GM12878 (cell line): ENCODE results near the gene SNED1. TPM values are rescaled to one million over a fixed set of nuclear protein-coding genes. Genes with fewer than 3 reads are reported as not detected.

Source experiments
- ATAC-seq: fragments of 200-7000 bp; cut with Tn5 transposase; 3 replicates; pipeline ENCODE4 v1.9.1; 2020; ENCODE audit warnings: mild to moderate bottlenecking, moderate library complexity
- BruUV-seq: library from RNA; stranded (reverse); fragments of 400-500 nt; replicated peaks from 2 replicates; lab custom pipeline; 2021; lab: Mats Ljungman, UMichigan
- CTCF ChIA-PET: fragments of 300-600 bp; sonication (Branson Sonifier 250); formaldehyde crosslinking; extraction: SDS; loops from one replicate; lab custom pipeline; 2021; ENCODE audit warnings: inconsistent platforms; lab: Yijun Ruan, JAX
- POLR2A ChIA-PET: fragments of 350-600 bp; formaldehyde crosslinking; extraction: SDS; loops from one replicate; lab custom pipeline; 2021; ENCODE audit warnings: inconsistent platforms; lab: Charles Lee
- RAD21 ChIA-PET: fragments of 300-600 bp; sonication (Branson Sonifier 250); formaldehyde crosslinking; loops from one replicate; lab custom pipeline; 2023; ENCODE audit warnings: antibody characterized with exemption; ENCODE audit not compliant: unreplicated experiment; lab: Charles Lee
- SMC1A ChIA-PET: fragments of 300-600 bp; sonication (Branson Sonifier 250); formaldehyde crosslinking; loops from one replicate; lab custom pipeline; 2023; ENCODE audit not compliant: unreplicated experiment, uncharacterized antibody; lab: Charles Lee
- DNase-seq: peaks from one replicate; pipeline ENCODE4 v3.0.0-alpha.2; 2011; ENCODE audit warnings: low read depth, low spot score
- FAIRE-seq: peaks from 3 replicates; lab custom pipeline; 2011; peaks lifted over from hg19 to GRCh38; lab: Jason Lieb, UNC
- H2AFZ ChIP-seq: 2 replicates; pipeline ENCODE4 v1.6.0; 2011; ENCODE audit warnings: low read depth, low read length, control low read depth; ENCODE audit not compliant: control insufficient read depth
- H3K27ac ChIP-seq: 2 replicates; pipeline ENCODE4 v1.5.1; 2011; ENCODE audit warnings: control low read depth; ENCODE audit not compliant: control insufficient read depth, insufficient read depth
- H3K27me3 ChIP-seq, 2 experiments: replicated peaks in 1 of 2; 2 replicates each; pipeline versions ENCODE4 v1.6.0 to v1.6.1; 2011; ENCODE audit warnings: low read length in 1 of 2; ENCODE audit not compliant: control insufficient read depth in 2 of 2, insufficient read depth in 2 of 2
- H3K36me3 ChIP-seq, 2 experiments: 2 replicates each; pipeline ENCODE4 v1.5.1; 2011; ENCODE audit warnings: low read length in 1 of 2; ENCODE audit not compliant: control insufficient read depth in 2 of 2, insufficient read depth in 2 of 2
- H3K4me1 ChIP-seq: 2 replicates; pipeline ENCODE4 v1.6.1; 2011; ENCODE audit warnings: mild to moderate bottlenecking, low read length, moderate library complexity, mixed read lengths; ENCODE audit not compliant: control insufficient read depth, insufficient read depth
- H3K4me2 ChIP-seq: 2 replicates; pipeline ENCODE4 v1.6.0; 2011; ENCODE audit warnings: control low read depth; ENCODE audit not compliant: control insufficient read depth, insufficient read depth
- H3K4me3 ChIP-seq: fragments of 200-600 bp; sonication (generic); 2 replicates; pipeline ENCODE4 v1.5.1; 2016
- H3K79me2 ChIP-seq: 2 replicates; pipeline ENCODE4 v1.6.0; 2011; ENCODE audit warnings: low read length; ENCODE audit not compliant: control insufficient read depth, insufficient read depth
- H3K9ac ChIP-seq: 2 replicates; pipeline ENCODE4 v1.8.0; 2011; ENCODE audit warnings: low read length, control low read depth, mixed read lengths; ENCODE audit not compliant: control insufficient read depth, insufficient read depth
- H3K9me3 ChIP-seq: replicated peaks from 3 replicates; pipeline ENCODE4 v1.5.1; 2011; ENCODE audit warnings: mild to moderate bottlenecking, low read length; ENCODE audit not compliant: control insufficient read depth, insufficient read depth
- H4K20me1 ChIP-seq: 2 replicates; pipeline ENCODE4 v1.6.0; 2011; ENCODE audit not compliant: control insufficient read depth, insufficient read depth
- CHD1 ChIP-seq: IDR thresholded peaks from 2 replicates; pipeline ENCODE4 v1.6.1; 2012; ENCODE audit warnings: low read depth, low read length, improper control_type of control experiment
- EP300 ChIP-seq, 2 experiments: fragments of 150-350 bp in 1 of 2; IDR thresholded peaks; 2 replicates each; pipeline ENCODE4 v1.6.1; 2011 to 2012; ENCODE audit warnings: low read depth in 2 of 2, low read length in 2 of 2, borderline replicate concordance in 1 of 2, improper control_type of control experiment in 1 of 2, inconsistent platforms in 1 of 2; ENCODE audit not compliant: control insufficient read depth in 1 of 2
- MXI1 ChIP-seq: fragments of 150-350 bp; IDR thresholded peaks from 2 replicates; pipeline ENCODE4 v1.6.1; 2011; ENCODE audit warnings: low read depth, mild to moderate bottlenecking, inconsistent platforms, low read length, improper control_type of control experiment
- NKRF ChIP-seq: fragments of 450-650 bp; conservative IDR thresholded peaks from 2 replicates; pipeline ENCODE4 v1.6.1; 2017; ENCODE audit warnings: mild to moderate bottlenecking, moderate library complexity
- WGBS: methylation state at CpG from one replicate; pipeline ENCODE4 v1.1.6; 2016; ENCODE audit warnings: low lambda C conversion rate; ENCODE audit not compliant: insufficient replicate concordance, insufficient coverage; ENCODE audit errors: missing lambda C conversion rate; 5-methylcytosine and 5-hydroxymethylcytosine counted together
- in situ Hi-C: fragments of 300-500 bp; cut with MboI; formaldehyde crosslinking; loops from 9 replicates; pipeline ENCODE4 v1.14.3; 2018; ENCODE audit warnings: mixed read lengths
- intact Hi-C: fragments of 100-400 bp; cut with micrococcal nuclease; formaldehyde crosslinking; loops from one replicate; pipeline ENCODE4 v1.14.2; 2022; ENCODE audit not compliant: unreplicated experiment
- polyA plus RNA-seq, 11 experiments: library from polyadenylated mRNA; depleted of rRNA in 4 of 11; unstranded in 6 of 11; stranded (reverse) in 5 of 11; fragments of >200 nt; fragmentation: Nextera tagmentation in 4 of 11; fragmentation: Illumina TruSeq in 1 of 11; extraction: Ambion mirVana in 4 of 11; extraction: Trizol in 1 of 11; gene quantifications; 1 replicate in 1 of 11; 2 replicates in 10 of 11; pipeline versions ENCODE4 v1.2.1 to v1.2.3, GENCODE V29; 2011 to 2016; ENCODE audit warnings: inconsistent platforms in 2 of 11, missing spikeins in 2 of 11, low read depth in 1 of 11
- total RNA-seq, 4 experiments: library from RNA; depleted of rRNA in 3 of 4; stranded (reverse); fragments of >200 nt in 3 of 4; fragmentation: Illumina TruSeq in 1 of 4; extraction: Trizol in 1 of 4; gene quantifications; 2 replicates each; pipeline versions ENCODE4 v1.2.1 to v1.2.3, GENCODE V29; 2013 to 2021
- TF ChIP-seq, protein P1 (sequence below): fragments of 450-650 bp; IDR thresholded peaks from 2 replicates; pipeline ENCODE4 v1.6.1; 2017; ENCODE audit warnings: mild to moderate bottlenecking

Gene SNED1
- total and polyA plus RNA-seq, 10 of the 15 experiments (the other 5 are each of a cell fraction or from before 2014, with no cell fraction given) = 0.05 to 8.4 (median 3.0) TPM

DNA sequence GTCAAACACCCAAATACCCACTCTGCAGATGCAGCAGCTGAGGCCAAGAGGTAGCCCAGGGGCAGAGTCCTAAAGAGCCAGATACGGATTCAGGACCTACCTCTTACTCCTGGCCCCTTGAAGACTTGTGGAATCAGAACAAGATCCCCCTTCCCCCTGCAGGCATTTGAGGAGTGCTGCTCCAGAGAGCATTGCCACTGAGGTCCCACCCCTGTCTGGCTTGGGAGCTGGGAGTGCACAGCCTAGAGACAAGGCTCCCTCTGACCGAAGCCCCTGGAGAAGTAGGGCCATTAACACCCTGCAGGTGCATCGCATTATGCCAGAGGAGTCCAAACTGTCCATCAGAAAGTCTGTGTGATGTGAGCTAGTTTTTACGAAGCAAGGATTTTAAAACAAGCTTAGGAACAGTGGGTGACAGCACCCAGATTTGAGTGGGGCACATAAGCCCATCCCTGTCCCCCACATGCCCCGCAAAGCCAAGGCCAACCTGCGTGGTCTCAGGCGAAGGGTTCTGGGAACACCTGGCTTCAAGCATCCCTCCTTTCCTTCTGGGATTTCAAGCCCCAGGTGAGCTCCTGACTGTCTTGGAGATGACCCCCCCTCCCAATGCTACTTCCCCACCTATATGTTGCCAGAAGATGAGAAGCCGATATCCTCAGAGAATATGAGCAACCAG, 55.3 kb downstream of the SNED1 start:
- no peak for FAIRE-seq
- ChIA-PET RAD21 (no interaction called here), SMC1A (interaction anchor here (1.2 kb wide), 1 partner anchor 14 kb away, joined by 3 read pairs; no protein-coding TSS in a partner anchor), POLR2A (interaction anchor here (0.6 kb wide), 1 partner anchor 37 kb away, joined by 3 read pairs; no protein-coding TSS in a partner anchor), CTCF (no interaction called here)
- H2AFZ ChIP-seq = no peak overlapping the region
- no peak for DNase-seq
- no peaks in the 10 kb centered on the region for H3K27me3 ChIP-seq
- BruUV-seq = no TSS peak
- 93% methylated on average over 8 of the region's 8 CpGs for WGBS
- H3K9ac ChIP-seq = no peak overlapping the region
- H3K27ac ChIP-seq = no peak overlapping the region
- peaks cover 4% of the 10 kb centered on the region for H3K4me1 ChIP-seq
- no peak overlapping the region for H3K4me3 ChIP-seq
- TF ChIP-seq MXI1 (no peak), EP300 (IDR thresholded peaks at IDR 0.05; ENCODE audit: borderline replicate concordance in 1 of 2, control insufficient read depth in 1 of 2, low read depth in 2 of 2, low read length in 2 of 2) (no peak), NKRF (no peak), CHD1 (no peak)
- TF ChIP-seq, protein P1, sequence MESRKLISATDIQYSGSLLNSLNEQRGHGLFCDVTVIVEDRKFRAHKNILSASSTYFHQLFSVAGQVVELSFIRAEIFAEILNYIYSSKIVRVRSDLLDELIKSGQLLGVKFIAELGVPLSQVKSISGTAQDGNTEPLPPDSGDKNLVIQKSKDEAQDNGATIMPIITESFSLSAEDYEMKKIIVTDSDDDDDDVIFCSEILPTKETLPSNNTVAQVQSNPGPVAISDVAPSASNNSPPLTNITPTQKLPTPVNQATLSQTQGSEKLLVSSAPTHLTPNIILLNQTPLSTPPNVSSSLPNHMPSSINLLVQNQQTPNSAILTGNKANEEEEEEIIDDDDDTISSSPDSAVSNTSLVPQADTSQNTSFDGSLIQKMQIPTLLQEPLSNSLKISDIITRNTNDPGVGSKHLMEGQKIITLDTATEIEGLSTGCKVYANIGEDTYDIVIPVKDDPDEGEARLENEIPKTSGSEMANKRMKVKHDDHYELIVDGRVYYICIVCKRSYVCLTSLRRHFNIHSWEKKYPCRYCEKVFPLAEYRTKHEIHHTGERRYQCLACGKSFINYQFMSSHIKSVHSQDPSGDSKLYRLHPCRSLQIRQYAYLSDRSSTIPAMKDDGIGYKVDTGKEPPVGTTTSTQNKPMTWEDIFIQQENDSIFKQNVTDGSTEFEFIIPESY = no peak
- intact Hi-C loops = no loop called here
- in situ Hi-C loops = no loop called here
- H3K79me2 ChIP-seq = no peaks in the 10 kb centered on the region
- no peak for ATAC-seq
- no peaks in the 10 kb centered on the region; a peak in 1 of 4 replicates for H3K36me3 ChIP-seq
- H3K9me3 ChIP-seq = no peaks in the 10 kb centered on the region
- H3K4me2 ChIP-seq = no peak overlapping the region
- H4K20me1 ChIP-seq = no peaks in the 10 kb centered on the region
